GM13976 (cell line): ENCODE measurements around the gene CBARP.

Experiments used
- DNase-seq: peaks from one replicate; pipeline ENCODE4 v3.0.0; 2012; ENCODE audit warnings: low spot score
- CTCF ChIP-seq: IDR thresholded peaks from 2 replicates; pipeline ENCODE4 v1.5.1; 2012; ENCODE audit warnings: borderline replicate concordance, mild to moderate bottlenecking; ENCODE audit not compliant: insufficient read depth; ENCODE audit errors: extremely low read depth, missing control alignments, control extremely low read depth
- in situ Hi-C: fragments of 300-500 bp; cut with MboI; formaldehyde crosslinking; loops from one replicate; pipeline ENCODE4 v1.12.0; 2022; ENCODE audit warnings: low sequenced_read_pairs, mixed read lengths, inconsistent platforms; ENCODE audit not compliant: unreplicated experiment

Gene CBARP

DNA sequence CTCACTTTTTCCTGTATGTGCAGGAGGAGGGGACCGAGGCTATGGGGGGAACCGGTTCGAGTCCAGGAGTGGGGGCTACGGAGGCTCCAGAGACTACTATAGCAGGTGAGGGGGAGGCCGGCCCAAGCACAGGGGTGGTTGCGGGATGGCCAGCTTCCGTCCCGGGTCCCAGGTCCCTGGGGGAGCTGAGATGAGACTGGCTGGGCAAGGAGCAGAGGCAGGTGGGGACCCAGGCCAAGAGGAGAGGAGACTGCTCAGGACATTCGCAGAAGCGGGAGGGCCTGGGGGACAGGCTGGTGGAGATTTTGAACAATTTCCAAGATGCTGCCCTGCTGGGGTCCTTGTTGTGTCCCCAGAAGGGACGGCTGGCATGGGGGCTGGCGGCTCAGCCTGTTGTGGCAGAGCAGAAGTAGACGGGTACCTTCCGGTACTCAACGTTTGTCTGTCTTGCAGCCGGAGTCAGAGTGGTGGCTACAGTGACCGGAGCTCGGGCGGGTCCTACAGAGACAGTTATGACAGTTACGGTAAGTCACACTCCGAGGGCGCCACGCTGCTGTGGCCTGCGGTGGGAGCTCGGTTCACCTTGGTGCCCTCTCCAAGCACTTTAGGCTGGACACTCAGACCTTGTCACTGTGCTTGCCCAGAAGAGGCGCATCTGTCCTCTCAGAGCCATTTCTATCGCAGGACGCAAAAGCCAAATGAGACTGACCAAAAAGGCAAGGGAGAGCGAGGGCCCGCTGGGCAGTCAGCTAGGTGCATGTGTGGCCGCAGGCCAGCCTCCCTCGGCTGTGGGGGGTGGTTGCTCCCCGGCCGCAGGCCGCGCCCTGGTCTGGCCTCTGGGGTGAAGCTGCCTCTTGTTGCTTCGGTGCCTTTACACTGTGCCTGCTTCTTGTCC is 34.0 kb upstream of the CBARP start:
- TF ChIP-seq CTCF, result no peak
- in situ Hi-C loops, result no loop called here
- DNase-seq, result no peak

DNA sequence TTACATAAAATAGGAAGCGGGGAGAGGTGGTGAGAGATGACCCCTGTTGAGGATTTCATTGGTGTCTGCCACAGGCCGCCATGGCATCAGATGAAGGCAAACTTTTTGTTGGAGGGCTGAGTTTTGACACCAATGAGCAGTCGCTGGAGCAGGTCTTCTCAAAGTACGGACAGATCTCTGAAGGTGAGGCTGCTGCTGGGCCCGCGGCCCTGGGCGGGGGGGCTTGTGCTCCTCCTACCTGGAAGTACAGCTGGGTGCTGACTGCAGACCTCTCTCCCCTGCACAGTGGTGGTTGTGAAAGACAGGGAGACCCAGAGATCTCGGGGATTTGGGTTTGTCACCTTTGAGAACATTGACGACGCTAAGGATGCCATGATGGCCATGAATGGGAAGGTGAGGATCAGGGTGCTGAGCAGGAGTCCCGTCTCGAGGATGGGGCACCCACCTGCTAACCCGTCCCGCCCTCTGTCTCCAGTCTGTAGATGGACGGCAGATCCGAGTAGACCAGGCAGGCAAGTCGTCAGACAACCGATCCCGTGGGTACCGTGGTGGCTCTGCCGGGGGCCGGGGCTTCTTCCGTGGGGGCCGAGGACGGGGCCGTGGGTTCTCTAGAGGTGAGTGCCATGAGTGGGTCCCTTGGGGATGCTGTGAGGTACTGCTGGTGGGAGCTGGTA is 33.2 kb upstream of the CBARP start:
- in situ Hi-C loops, result no loop called here
- DNase-seq, result no peak
- no peak for TF ChIP-seq CTCF

- TF ChIP-seq CTCF, result no peak
- no peak for DNase-seq
- in situ Hi-C loops, result no loop called here
Observed at GRCh38 chr19:1270213-1270853, 32.5 kb upstream of the CBARP start.

GRCh38 chr19:1269478-1270212 is 31.8 kb upstream of the CBARP start:
- no peak for TF ChIP-seq CTCF
- DNase-seq, result peak; percentile 90
- in situ Hi-C loops, result no loop called here

DNA sequence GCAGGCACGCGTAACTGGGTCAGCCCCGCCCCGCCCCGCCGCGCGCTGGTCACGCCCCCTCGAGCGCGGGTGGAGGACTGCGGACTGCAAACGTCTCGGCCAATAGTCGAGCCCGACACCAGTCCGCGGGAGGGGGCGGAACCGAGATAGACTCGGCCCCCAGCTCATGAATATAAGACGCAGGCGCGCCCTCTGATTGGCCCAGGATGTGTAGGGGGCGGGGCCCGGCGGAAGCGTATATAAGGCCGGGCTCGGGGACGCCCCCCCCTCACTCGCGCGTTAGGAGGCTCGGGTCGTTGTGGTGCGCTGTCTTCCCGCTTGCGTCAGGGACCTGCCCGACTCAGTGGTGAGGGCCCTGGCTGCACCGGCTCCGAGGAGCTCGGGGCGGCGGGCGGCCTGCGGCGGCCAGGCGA is 31.3 kb upstream of the CBARP start, which contains the start of gene CIRBP:
TSS of gene CIRBP (plus strand) at position 268 of the 413 bp plus-strand sequence. CDS start 1,602 bp downstream, outside the sequence.
- in situ Hi-C loops, result no loop called here
- peak; percentile 98 for DNase-seq
- TF ChIP-seq CTCF, result no peak
